IMR-90 (cell line): Measurements from ENCODE around the gene FARS2.

Source experiments
- BHLHE40 ChIP-seq: fragments of 150-350 bp; IDR thresholded peaks from 2 replicates; pipeline ENCODE4 v1.6.1; 2016; ENCODE audit warnings: mild to moderate bottlenecking, low read depth, low read length
- CEBPB ChIP-seq: IDR thresholded peaks from 2 replicates; pipeline ENCODE4 v1.6.1; 2012; ENCODE audit warnings: low read depth, low read length, improper control_type of control experiment
- CHD1 ChIP-seq: IDR thresholded peaks from 2 replicates; pipeline ENCODE4 v1.6.1; 2012; ENCODE audit warnings: low read depth, low read length, improper control_type of control experiment
- MAFK ChIP-seq: IDR thresholded peaks from 2 replicates; pipeline ENCODE4 v1.6.1; 2012; ENCODE audit warnings: low read depth, low read length, improper control_type of control experiment
- MAZ ChIP-seq: IDR thresholded peaks from 2 replicates; pipeline ENCODE4 v1.6.1; 2012; ENCODE audit warnings: low read depth, mild to moderate bottlenecking, low read length, improper control_type of control experiment, moderate library complexity, borderline replicate concordance
- NFE2L2 ChIP-seq: fragments of 150-350 bp; IDR thresholded peaks from 2 replicates; pipeline ENCODE4 v1.6.1; 2016; ENCODE audit warnings: low read depth, mild to moderate bottlenecking, low read length
- POLR2A ChIP-seq: IDR thresholded peaks from 2 replicates; pipeline ENCODE4 v1.6.1; 2012; ENCODE audit warnings: mild to moderate bottlenecking, low read depth, low read length
- RAD21 ChIP-seq: IDR thresholded peaks from 2 replicates; pipeline ENCODE4 v1.6.1; 2012; ENCODE audit warnings: low read length, improper control_type of control experiment
- RCOR1 ChIP-seq: IDR thresholded peaks from 2 replicates; pipeline ENCODE4 v1.6.1; 2012; ENCODE audit warnings: mild to moderate bottlenecking, low read length, improper control_type of control experiment; ENCODE audit not compliant: insufficient replicate concordance
- RFX5 ChIP-seq: IDR thresholded peaks from 2 replicates; pipeline ENCODE4 v1.8.0; 2012; ENCODE audit warnings: low read depth, mild to moderate bottlenecking, low read length, moderate library complexity
- SMC3 ChIP-seq: fragments of 150-350 bp; IDR thresholded peaks from 2 replicates; pipeline ENCODE4 v1.6.1; 2016; ENCODE audit warnings: low read depth, mild to moderate bottlenecking, antibody characterized with exemption, low read length, moderate library complexity
- USF2 ChIP-seq: fragments of 150-350 bp; IDR thresholded peaks from 2 replicates; pipeline ENCODE4 v1.6.1; 2017; ENCODE audit warnings: mild to moderate bottlenecking, antibody characterized with exemption, low read length, low read depth
- TF ChIP-seq, protein P1 (sequence below): conservative IDR thresholded peaks from 2 replicates; pipeline ENCODE4 v1.5.1; 2012; ENCODE audit warnings: mild to moderate bottlenecking, low read depth, low read length, improper control_type of control experiment
- TF ChIP-seq, protein P2 (sequence below): fragments of 150-350 bp; IDR thresholded peaks from 2 replicates; pipeline ENCODE4 v1.6.1; 2016; ENCODE audit warnings: low read depth, mild to moderate bottlenecking, low read length, moderate library complexity, borderline replicate concordance

GRCh38 chr6:5732496-5732895 is 471.2 kb downstream of the FARS2 start:
- TF ChIP-seq POLR2A: no peak
- TF ChIP-seq MAZ: no peak
- TF ChIP-seq, protein P1, sequence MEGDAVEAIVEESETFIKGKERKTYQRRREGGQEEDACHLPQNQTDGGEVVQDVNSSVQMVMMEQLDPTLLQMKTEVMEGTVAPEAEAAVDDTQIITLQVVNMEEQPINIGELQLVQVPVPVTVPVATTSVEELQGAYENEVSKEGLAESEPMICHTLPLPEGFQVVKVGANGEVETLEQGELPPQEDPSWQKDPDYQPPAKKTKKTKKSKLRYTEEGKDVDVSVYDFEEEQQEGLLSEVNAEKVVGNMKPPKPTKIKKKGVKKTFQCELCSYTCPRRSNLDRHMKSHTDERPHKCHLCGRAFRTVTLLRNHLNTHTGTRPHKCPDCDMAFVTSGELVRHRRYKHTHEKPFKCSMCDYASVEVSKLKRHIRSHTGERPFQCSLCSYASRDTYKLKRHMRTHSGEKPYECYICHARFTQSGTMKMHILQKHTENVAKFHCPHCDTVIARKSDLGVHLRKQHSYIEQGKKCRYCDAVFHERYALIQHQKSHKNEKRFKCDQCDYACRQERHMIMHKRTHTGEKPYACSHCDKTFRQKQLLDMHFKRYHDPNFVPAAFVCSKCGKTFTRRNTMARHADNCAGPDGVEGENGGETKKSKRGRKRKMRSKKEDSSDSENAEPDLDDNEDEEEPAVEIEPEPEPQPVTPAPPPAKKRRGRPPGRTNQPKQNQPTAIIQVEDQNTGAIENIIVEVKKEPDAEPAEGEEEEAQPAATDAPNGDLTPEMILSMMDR: no peak
- no peak for TF ChIP-seq USF2
- no peak for TF ChIP-seq CEBPB
- no peak for TF ChIP-seq CHD1
- no peak for TF ChIP-seq RFX5
- TF ChIP-seq BHLHE40: no peak
- no peak for TF ChIP-seq RAD21
- no peak for TF ChIP-seq MAFK
- TF ChIP-seq, protein P2, sequence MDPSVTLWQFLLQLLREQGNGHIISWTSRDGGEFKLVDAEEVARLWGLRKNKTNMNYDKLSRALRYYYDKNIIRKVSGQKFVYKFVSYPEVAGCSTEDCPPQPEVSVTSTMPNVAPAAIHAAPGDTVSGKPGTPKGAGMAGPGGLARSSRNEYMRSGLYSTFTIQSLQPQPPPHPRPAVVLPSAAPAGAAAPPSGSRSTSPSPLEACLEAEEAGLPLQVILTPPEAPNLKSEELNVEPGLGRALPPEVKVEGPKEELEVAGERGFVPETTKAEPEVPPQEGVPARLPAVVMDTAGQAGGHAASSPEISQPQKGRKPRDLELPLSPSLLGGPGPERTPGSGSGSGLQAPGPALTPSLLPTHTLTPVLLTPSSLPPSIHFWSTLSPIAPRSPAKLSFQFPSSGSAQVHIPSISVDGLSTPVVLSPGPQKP: no peak
- no peak for TF ChIP-seq SMC3
- no peak for TF ChIP-seq NFE2L2
- TF ChIP-seq RCOR1: no peak
